Peyer's patch (tissue), 4 donors: ENCODE results near the gene TIPRL.

Experiments
- CTCF ChIP-seq, 6 experiments: fragments of 450-650 bp in 4 of 6; fragments of 200-600 bp in 2 of 6; sonication (generic) in 1 of 6; IDR thresholded peaks; one replicate each; pipeline ENCODE4 v1.5.1; 2017 to 2019; ENCODE audit warnings: antibody characterized with exemption in 6 of 6, mild to moderate bottlenecking in 3 of 6, moderate library complexity in 1 of 6
- POLR2A ChIP-seq, 2 donors: fragments of 450-650 bp; IDR thresholded peaks; one replicate each; pipeline ENCODE4 v1.5.1; 2017; ENCODE audit warnings: antibody characterized with exemption in 2 of 2, mild to moderate bottlenecking in 2 of 2, moderate library complexity in 2 of 2

- TF ChIP-seq CTCF (IDR thresholded peaks at IDR 0.05) (no peak), POLR2A (IDR thresholded peaks at IDR 0.05) (no peak)
Measured at GRCh38 chr1:168245042-168245441, 66.3 kb downstream of the TIPRL start.
